NCI-H526 treated with DMSO at 0.1 percent for 48 hours (cell line): ENCODE results near the gene SWT1.

ENCODE experiments used
- DNase-seq: peaks from one replicate; lab custom pipeline; 2025; lab: John Stamatoyannopoulos, UW

Gene SWT1

DNA sequence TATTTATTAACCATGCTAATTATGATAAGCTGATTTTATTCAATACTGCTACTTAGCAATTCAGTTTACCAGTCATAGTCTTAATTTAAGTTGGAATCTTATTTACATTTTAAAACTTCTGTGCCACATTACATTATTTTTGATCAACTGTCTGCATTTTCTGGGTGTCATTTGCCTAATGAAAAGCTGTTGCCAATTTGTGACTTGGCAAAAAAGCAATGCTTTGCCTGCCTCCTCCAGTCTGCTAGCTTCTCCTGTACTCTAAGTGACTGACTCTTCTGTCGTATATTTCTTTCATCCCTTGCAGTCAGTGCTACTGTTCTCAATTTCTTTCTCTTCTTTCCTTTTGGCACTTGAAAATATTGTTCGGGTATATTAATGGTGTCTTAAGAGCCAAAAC lies 165.7 kb downstream of the SWT1 start:
- DNase-seq: no peak

DNA sequence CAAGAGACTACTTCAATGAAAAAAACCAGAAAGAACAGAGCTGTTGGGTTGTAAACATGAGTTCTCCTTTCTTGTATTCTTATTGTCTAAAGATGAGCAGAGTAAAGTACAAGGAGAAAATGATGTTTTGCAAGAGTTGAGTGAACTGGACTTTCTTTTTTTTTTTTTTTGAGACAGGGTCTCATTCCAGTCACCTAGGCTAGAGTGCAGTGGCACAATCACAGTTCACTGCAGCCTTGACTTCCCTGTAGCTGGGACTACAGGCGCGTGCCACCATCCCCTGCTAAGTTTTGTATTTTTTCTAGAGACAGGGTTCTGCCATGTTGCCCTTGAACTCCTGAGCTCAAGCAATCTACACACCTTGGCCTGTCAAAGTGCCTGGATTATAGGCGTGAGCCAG lies 167.2 kb downstream of the SWT1 start:
- no peak for DNase-seq

DNA sequence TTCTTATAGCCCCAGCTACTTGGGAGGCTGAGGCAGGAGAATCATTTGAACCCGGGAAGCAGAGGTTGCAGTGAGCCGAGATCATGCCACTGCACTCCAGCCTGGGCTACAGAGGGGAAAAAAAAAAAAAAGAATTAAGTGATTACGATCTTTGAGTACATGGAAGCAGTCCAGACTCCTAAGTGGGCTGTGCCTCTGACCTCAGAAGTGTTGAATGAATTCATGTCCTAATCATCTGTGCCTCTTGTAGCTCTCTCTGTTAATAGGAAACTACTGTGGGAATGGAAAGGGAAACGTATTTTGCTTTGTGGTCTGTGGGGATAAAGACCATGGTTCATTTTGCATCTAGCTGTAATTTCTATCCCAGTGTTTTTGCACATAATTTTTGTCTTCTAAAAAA lies 168.4 kb downstream of the SWT1 start:
- no peak for DNase-seq

DNA sequence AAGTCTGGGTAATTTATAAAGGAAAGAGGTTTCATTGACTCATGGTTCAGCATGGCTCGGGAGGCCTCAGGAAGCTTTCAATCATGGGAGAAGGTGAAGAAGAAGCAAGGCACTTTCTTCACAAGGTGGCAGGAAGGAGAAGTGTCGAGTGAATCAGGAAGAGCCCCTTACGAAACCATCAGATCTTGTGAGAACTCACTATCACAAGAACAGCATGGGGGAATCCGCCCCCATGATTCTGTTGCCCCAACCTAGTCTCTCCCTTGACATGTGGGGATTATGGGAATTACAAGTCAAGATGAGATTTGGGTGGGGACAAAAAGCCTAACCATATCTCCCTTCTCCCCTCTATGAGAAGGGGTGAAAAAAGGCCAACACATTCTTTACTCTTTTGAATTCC lies 171.3 kb downstream of the SWT1 start:
- DNase-seq: no peak

DNA sequence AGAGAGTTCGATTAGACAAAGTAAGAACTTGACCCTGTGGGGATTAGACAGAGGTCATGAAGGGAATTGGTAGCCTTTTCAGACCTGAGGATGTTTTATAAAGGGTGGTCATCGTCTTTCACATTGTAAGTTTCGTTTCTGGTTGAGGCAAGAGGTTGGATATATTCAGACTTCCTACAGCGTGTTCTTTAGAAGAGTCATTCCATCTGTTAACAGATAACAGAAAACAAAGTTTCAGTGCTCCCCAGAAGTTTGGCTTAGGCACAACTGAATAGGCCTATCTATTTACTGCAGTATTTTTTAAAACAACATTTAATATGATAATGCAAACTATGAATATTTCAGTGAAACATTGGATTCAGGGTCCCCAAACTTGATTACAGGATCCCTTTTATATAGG lies 177.2 kb downstream of the SWT1 start:
- DNase-seq: no peak

DNA sequence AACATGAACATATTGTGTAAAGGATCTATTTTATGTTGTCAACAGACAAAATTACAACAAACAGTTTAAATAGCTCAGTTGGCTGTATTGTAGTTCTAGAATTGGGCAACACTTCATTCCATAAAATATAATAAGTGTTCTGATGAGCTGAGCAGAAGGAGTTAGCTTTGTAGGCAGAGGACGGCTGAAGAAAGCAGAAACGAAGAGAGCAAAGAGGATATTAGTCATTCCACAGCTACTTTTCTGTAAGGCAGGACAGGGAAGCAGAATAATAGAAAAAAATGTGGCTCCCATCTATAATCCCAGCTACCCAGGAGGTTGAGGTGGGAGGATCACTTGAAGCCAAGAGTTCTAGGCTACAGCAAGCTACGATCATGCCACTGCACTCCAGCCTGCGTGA lies 180.3 kb downstream of the SWT1 start:
- no peak for DNase-seq

DNA sequence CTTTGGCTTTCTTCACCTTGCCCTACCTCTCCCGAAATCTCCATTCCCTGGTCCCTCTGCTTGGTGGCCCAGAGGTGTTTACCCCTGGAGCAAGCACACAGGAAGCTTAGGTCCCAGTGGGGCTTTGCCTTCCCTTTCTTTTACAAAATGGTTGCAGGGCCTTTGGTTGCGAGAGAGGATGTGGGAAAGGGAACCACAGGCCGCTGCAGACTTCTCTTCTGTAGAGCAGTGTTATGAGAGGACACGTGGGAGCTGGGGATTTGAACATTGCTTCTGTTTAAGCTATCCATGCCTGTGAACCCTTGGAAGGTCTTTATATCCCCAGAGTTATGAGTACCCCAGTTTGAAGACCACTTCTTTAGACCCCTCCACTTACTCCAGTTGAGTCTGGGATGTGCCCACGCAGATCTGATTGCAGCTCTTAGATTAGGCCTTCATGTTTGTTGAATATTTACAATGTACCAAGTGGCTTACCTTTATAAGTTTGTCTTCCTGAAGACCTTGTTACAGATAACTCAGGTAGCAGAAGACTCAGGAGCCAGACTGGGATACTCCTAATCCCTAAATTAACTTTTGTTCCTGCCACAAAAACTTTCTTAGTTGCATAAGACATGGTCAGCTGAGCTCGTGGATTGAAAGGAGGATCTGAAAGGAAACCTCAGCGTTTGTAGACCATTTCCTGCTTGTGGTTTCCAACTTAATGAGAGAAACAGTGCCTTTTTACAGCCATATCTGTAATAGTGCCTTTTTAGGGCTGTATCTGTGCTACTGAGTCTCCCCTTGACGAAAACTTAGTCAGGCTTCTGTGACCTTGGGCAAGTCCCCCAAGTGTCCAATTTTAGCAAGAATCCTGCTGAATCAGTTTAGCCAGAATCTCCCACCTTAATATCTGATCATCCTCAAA lies 182.0 kb downstream of the SWT1 start:
- DNase-seq: no peak

DNA sequence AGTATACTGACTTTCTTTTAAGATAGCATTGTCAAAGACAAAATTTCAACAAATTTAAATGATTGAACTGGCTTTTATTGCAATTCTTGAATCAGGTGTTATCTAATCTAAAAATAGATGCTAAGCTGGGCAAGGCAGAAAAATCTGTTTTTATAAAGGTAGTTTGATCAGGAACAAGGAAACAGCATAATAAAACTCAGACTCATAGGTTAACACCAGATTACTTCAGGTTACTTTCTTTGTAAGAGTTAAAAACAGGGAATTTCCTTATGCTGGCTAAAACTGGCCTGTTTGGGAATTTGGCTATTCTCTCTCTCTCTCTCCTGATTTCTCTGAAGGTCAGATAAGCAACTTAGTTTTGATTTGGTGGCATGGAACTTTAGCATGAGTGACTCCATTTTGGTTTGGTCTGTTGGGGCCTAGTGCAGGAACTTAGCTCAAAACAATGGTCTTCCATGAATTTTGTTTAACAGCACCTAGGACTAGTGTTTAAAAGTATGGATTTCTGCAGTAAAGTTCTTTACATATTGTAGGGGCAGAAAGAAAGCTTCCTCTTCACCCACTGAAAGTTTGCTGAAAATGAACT lies 184.3 kb downstream of the SWT1 start:
- DNase-seq: no peak
